Sigmoid colon (tissue), 7 donors: ENCODE measurements around the gene MMP2. TPM values are rescaled to one million over a fixed set of nuclear protein-coding genes. Genes with fewer than 3 reads are reported as not detected.

ENCODE experiments used
- DNase-seq: peaks from one replicate; pipeline ENCODE4 v3.0.0-alpha.2; 2019
- H3K27ac ChIP-seq, 4 donors: fragments of 200-600 bp; sonication (generic); one replicate each; pipeline ENCODE4 v1.5.1; 2016 to 2019; ENCODE audit warnings: mild to moderate bottlenecking in 1 of 4
- H3K27me3 ChIP-seq, 3 donors: fragments of 200-600 bp; sonication (generic); one replicate each; pipeline ENCODE4 v1.5.1; 2019; ENCODE audit warnings: mild to moderate bottlenecking in 1 of 3
- H3K36me3 ChIP-seq, 4 donors: fragments of 200-600 bp; sonication (generic); one replicate each; pipeline ENCODE4 v1.5.1; 2016 to 2019
- H3K4me1 ChIP-seq, 4 donors: fragments of 200-600 bp; sonication (generic); one replicate each; pipeline ENCODE4 v1.5.1; 2017 to 2019
- H3K4me3 ChIP-seq, 4 donors: fragments of 200-600 bp; sonication (generic); one replicate each; pipeline ENCODE4 v1.5.1; 2017 to 2019; ENCODE audit warnings: mild to moderate bottlenecking in 2 of 4, moderate library complexity in 1 of 4
- H3K9me3 ChIP-seq, 4 donors: fragments of 200-600 bp in 3 of 4; sonication (generic) in 3 of 4; one replicate each; pipeline versions ENCODE4 v1.5.1 to v1.6.1; 2013 to 2019
- EP300 ChIP-seq, 4 donors: sonication (generic); formaldehyde crosslinking; IDR thresholded peaks; one replicate each; pipeline ENCODE4 v1.6.1; 2017; ENCODE audit warnings: antibody characterized with exemption in 4 of 4
- POLR2A ChIP-seq, 2 donors: fragments of 450-650 bp; IDR thresholded peaks; one replicate each; pipeline ENCODE4 v1.6.1; 2016; ENCODE audit warnings: antibody characterized with exemption in 2 of 2, mild to moderate bottlenecking in 2 of 2, moderate library complexity in 2 of 2
- POLR2AphosphoS5 ChIP-seq, 4 donors: sonication (generic); formaldehyde crosslinking; IDR thresholded peaks; one replicate each; pipeline ENCODE4 v1.6.1; 2017; ENCODE audit warnings: antibody characterized with exemption in 4 of 4
- WGBS, 2 donors: extraction: QIAGEN DNeasy Blood & Tissue Kit; methylation state at CpG; one replicate each; pipeline ENCODE4 v1.1.7; 2013; 5-methylcytosine and 5-hydroxymethylcytosine counted together
- intact Hi-C: fragments of 100-400 bp; cut with DNase I; formaldehyde crosslinking; loops from one replicate; pipeline ENCODE4 v1.15.1; 2023
- polyA plus RNA-seq, 3 donors: library from polyadenylated mRNA; stranded (reverse); fragments of 200-250 nt; gene quantifications; one replicate each; pipeline ENCODE4 v1.2.3, GENCODE V29; 2013
- total RNA-seq, 4 donors: library from RNA; depleted of rRNA; stranded (reverse); fragments of >200 nt; gene quantifications; one replicate each; pipeline ENCODE4 v1.1.0, GENCODE V29; 2016
- TF ChIP-seq, protein P1 (sequence below), 4 experiments: fragments of 450-650 bp in 3 of 4; fragments of 200-600 bp in 1 of 4; IDR thresholded peaks; one replicate each; pipeline ENCODE4 v1.5.1; 2016 to 2019; ENCODE audit warnings: antibody characterized with exemption in 4 of 4, mild to moderate bottlenecking in 3 of 4, moderate library complexity in 2 of 4
- donor health status: healthy with polysubstance abuse.
- donor health status: Bipolar disorder and iron deficiency.
- donor health status: healthy.

Gene MMP2
- total and polyA plus RNA-seq, 7 donors = 7.2 to 280 (median 142) TPM

DNA sequence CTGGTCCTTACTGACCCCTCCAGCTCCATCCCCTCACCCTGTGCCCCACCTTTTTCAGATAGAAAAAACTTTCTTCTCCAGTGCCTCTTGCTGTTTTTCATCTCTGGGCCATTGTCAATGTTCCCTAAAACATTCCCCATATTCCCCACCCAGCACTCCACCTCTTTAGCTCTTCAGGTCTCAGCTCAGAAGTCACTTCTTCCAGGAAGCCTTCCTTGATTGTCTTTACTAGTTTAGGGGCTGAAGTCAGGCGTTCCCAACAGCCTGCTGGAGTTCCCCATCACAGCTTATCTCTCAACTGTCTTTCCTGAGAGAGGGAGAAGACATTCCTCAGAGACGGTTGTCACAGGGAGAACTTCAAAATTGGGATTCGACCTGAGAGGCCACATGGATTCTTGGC, 1.3 kb upstream of the MMP2 start:
- WGBS, 2 donors = 79 to 86% methylated on average over 3 of the region's 3 CpGs
- DNase-seq = no peak
- Histone ChIP-seq H3K27me3 (peaks cover 2 to 35% (median 22%) of the 10 kb centered on the region in 3 donors), H3K4me3 (no peak overlapping the region), H3K9me3 (no peaks in the 10 kb centered on the region), H3K4me1 (peaks cover 0 to 29% (median 21%) of the 10 kb centered on the region in 4 donors), H3K27ac (peak overlapping the region; percentile 79 to 83 (median 81)), H3K36me3 (peaks cover 0 to 3% (median 0%) of the 10 kb centered on the region in 4 donors)
- TF ChIP-seq, protein P1, sequence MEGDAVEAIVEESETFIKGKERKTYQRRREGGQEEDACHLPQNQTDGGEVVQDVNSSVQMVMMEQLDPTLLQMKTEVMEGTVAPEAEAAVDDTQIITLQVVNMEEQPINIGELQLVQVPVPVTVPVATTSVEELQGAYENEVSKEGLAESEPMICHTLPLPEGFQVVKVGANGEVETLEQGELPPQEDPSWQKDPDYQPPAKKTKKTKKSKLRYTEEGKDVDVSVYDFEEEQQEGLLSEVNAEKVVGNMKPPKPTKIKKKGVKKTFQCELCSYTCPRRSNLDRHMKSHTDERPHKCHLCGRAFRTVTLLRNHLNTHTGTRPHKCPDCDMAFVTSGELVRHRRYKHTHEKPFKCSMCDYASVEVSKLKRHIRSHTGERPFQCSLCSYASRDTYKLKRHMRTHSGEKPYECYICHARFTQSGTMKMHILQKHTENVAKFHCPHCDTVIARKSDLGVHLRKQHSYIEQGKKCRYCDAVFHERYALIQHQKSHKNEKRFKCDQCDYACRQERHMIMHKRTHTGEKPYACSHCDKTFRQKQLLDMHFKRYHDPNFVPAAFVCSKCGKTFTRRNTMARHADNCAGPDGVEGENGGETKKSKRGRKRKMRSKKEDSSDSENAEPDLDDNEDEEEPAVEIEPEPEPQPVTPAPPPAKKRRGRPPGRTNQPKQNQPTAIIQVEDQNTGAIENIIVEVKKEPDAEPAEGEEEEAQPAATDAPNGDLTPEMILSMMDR (IDR thresholded peaks at IDR 0.05) = no peak
- TF ChIP-seq POLR2A (IDR thresholded peaks at IDR 0.05) = no peak
- TF ChIP-seq EP300 (IDR thresholded peaks at IDR 0.05) = no peak
- no peak for TF ChIP-seq POLR2AphosphoS5 (IDR thresholded peaks at IDR 0.05)
- intact Hi-C loops = no loop called here

DNA sequence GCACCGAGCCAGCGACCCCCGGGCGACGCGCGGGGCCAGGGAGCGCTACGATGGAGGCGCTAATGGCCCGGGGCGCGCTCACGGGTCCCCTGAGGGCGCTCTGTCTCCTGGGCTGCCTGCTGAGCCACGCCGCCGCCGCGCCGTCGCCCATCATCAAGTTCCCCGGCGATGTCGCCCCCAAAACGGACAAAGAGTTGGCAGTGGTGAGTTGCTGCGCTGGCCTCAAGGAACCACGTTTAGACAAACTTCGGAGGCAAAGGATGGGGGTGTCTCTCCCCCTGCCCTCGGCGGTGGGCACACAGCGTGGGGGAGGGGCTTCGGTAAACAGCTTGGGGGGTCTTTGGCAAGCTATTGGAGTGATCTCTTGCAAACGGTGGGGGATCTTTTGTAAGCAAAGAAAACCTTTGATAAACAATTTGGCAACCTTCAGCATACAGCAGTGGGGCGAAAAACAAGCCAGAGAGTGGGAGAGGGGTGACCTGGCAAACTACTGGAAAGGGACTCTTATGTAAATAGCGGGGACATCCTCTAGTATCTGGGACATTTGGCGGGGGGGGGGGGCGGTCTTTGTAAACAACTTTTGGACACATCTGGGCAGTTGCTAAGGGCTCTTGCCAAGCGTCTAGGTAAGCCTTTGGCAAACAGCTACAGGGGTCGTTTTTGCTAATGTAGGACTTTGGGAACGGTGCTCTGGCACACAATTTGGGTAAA, 587 bp downstream of the MMP2 start:
- no peaks in the 10 kb centered on the region for H3K9me3 ChIP-seq
- intact Hi-C loops = no loop called here

DNA sequence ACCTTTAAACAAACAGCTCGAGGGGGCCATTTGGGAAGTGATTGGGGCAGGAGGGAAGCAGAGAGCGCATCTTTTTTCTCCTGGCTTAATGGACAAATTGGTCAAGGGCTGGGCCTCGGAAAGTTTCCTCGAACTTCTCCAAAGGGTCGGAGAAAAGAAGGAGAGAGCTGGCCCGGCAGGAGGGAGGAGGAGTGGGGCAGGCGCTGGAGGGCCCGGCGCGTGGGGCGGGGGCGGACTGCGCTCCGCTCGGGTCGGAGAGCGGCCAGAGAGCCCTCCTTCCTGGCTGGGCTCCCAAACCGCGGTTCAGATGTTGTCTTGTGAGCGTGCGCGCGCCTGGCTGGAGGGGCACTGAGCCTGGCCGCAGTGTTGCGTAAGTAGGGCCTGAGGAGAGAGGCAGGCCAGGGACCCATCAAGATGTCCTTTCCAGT, 1.2 kb downstream of the MMP2 start:
- TF ChIP-seq POLR2AphosphoS5 (IDR thresholded peaks at IDR 0.05) = peak; percentile 50 to 75 (median 67)
- TF ChIP-seq, protein P1 (IDR thresholded peaks at IDR 0.05) = no peak
- no peak for TF ChIP-seq EP300 (IDR thresholded peaks at IDR 0.05)
- TF ChIP-seq POLR2A (IDR thresholded peaks at IDR 0.05) = no peak
- peak; percentile 95 for DNase-seq
- intact Hi-C loops = no loop called here
- Histone ChIP-seq H3K27ac (peak overlapping the region; percentile 79 to 83 (median 81)), H3K36me3 (peaks cover 0 to 21% (median 3%) of the 10 kb centered on the region in 4 donors), H3K27me3 (peaks cover 2 to 35% (median 22%) of the 10 kb centered on the region in 3 donors), H3K9me3 (no peaks in the 10 kb centered on the region), H3K4me3 (peak overlapping the region; percentile 34 to 68 (median 54)), H3K4me1 (peaks cover 0 to 29% (median 21%) of the 10 kb centered on the region in 4 donors)
- 4 to 7% methylated on average over 25 of the region's 25 CpGs for WGBS, 2 donors

More for the DNA sequence above, 587 bp downstream of the MMP2 start:
- TF ChIP-seq EP300 (IDR thresholded peaks at IDR 0.05) (no peak), POLR2A (IDR thresholded peaks at IDR 0.05) (no peak), POLR2AphosphoS5 (IDR thresholded peaks at IDR 0.05) (no peak)
- TF ChIP-seq, protein P1 (IDR thresholded peaks at IDR 0.05) = no peak
- Histone ChIP-seq H3K27ac (peak overlapping the region; percentile 79 to 83 (median 81)), H3K4me3 (peak overlapping the region; percentile 34 to 68 (median 54)), H3K27me3 (peaks cover 2 to 35% (median 22%) of the 10 kb centered on the region in 3 donors), H3K4me1 (peaks cover 0 to 29% (median 21%) of the 10 kb centered on the region in 4 donors), H3K36me3 (peaks cover 0 to 20% (median 3%) of the 10 kb centered on the region in 4 donors)
- no peak for DNase-seq
- 1 to 6% methylated on average over 41 of the region's 41 CpGs for WGBS, 2 donors

DNA sequence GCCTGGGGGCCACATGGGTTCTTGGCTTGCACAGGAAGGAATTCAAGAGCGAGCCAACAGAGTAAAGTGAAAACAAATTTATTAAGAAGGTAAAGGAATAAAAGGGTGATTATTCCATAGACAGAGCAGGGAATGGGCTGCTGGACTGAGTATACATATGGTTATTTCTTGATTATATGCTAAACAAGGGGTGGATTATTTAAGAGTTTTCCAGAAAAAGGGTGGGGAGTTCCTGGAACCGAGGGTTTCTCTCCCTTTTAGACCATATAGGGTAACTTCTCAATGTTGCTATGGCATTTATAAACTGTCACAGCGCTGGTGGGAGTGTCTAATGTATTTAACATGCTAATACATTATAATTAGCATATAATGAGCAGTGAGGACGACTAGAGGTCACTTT, 2.0 kb downstream of the MMP2 start:
- Histone ChIP-seq H3K36me3 (peaks cover 0 to 25% (median 3%) of the 10 kb centered on the region in 4 donors), H3K27me3 (peaks cover 2 to 35% (median 22%) of the 10 kb centered on the region in 3 donors), H3K9me3 (no peaks in the 10 kb centered on the region), H3K27ac (peak overlapping the region; percentile 20 to 83 (median 58)), H3K4me3 (peak overlapping the region in 3 of 4 donors; percentile 49 to 68 (median 59)), H3K4me1 (peaks cover 0 to 29% (median 20%) of the 10 kb centered on the region in 4 donors)
- DNase-seq = no peak
- no peak for TF ChIP-seq POLR2AphosphoS5 (IDR thresholded peaks at IDR 0.05)
- no peak for TF ChIP-seq POLR2A (IDR thresholded peaks at IDR 0.05)
- no peak for TF ChIP-seq EP300 (IDR thresholded peaks at IDR 0.05)
- TF ChIP-seq, protein P1 (IDR thresholded peaks at IDR 0.05) = no peak
- WGBS, 2 donors = 45 to 70% methylated on average over 4 of the region's 4 CpGs
- intact Hi-C loops = no loop called here
